ENCODE data around the gene DNM2.

- TF ChIP-seq, protein P1, sequence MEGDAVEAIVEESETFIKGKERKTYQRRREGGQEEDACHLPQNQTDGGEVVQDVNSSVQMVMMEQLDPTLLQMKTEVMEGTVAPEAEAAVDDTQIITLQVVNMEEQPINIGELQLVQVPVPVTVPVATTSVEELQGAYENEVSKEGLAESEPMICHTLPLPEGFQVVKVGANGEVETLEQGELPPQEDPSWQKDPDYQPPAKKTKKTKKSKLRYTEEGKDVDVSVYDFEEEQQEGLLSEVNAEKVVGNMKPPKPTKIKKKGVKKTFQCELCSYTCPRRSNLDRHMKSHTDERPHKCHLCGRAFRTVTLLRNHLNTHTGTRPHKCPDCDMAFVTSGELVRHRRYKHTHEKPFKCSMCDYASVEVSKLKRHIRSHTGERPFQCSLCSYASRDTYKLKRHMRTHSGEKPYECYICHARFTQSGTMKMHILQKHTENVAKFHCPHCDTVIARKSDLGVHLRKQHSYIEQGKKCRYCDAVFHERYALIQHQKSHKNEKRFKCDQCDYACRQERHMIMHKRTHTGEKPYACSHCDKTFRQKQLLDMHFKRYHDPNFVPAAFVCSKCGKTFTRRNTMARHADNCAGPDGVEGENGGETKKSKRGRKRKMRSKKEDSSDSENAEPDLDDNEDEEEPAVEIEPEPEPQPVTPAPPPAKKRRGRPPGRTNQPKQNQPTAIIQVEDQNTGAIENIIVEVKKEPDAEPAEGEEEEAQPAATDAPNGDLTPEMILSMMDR (IDR thresholded peaks at IDR 0.05) = no peak
- TF ChIP-seq POLR2AphosphoS5 (IDR thresholded peaks at IDR 0.05) (no peak), EP300 (IDR thresholded peaks at IDR 0.05) (no peak), POLR2A (IDR thresholded peaks at IDR 0.05) (no peak)
These were observed 17.9 kb downstream of the DNM2 start for GRCh38 chr19:10735741-10736140.

All from suprapubic skin (tissue), 4 donors.